ENCODE results near the gene ZDHHC3. TPM values are rescaled to one million over a fixed set of nuclear protein-coding genes. Genes with fewer than 3 reads are reported as not detected.
A peak's percentile ranks its signal among the peaks of the same experiment; 100 is the strongest.

Gene ZDHHC3
- total and polyA plus RNA-seq, 9 donors, result 28.6 to 81.2 (median 46.2) TPM

- TF ChIP-seq CTCF (IDR thresholded peaks at IDR 0.05), result peak in 1 of 3 donors; percentile 23
- TF ChIP-seq POLR2A (IDR thresholded peaks at IDR 0.05), result no peak
- Histone ChIP-seq H3K4me3 (no peak overlapping the region), H3K9me3 (no peaks in the 10 kb centered on the region), H3K27ac (no peak overlapping the region), H3K36me3 (no peaks in the 10 kb centered on the region), H3K27me3 (no peaks in the 10 kb centered on the region), H3K4me1 (ENCODE audit: insufficient read depth) (peaks cover 7% of the 10 kb centered on the region)
- no peak for DNase-seq
- intact Hi-C loops (cut with DNase I), result no loop called here
- 67 to 80% (median 76%) methylated on average over 7 of the region's 7 CpGs for WGBS, 3 donors
These were observed 16.8 kb upstream of the ZDHHC3 start for GRCh38 chr3:44992555-44993470.

- WGBS, 3 donors, result 89 to 94% (median 93%) methylated on average over 1 of the region's 1 CpG
- Histone ChIP-seq H3K36me3 (no peaks in the 10 kb centered on the region), H3K27ac (no peak overlapping the region), H3K27me3 (no peaks in the 10 kb centered on the region), H3K4me3 (no peak overlapping the region), H3K9me3 (no peaks in the 10 kb centered on the region), H3K4me1 (ENCODE audit: insufficient read depth) (peaks cover 9% of the 10 kb centered on the region)
- no peak for TF ChIP-seq EP300 (IDR thresholded peaks at IDR 0.05)
- no peak for TF ChIP-seq CTCF (IDR thresholded peaks at IDR 0.05)
- TF ChIP-seq POLR2A (IDR thresholded peaks at IDR 0.05), result no peak
- DNase-seq, result no peak
- intact Hi-C loops (cut with DNase I), result no loop called here
These were observed 15.4 kb upstream of the ZDHHC3 start for GRCh38 chr3:44991326-44991725.

- Histone ChIP-seq H3K27ac (no peak overlapping the region), H3K27me3 (no peaks in the 10 kb centered on the region), H3K4me3 (no peak overlapping the region), H3K36me3 (no peaks in the 10 kb centered on the region), H3K9me3 (no peaks in the 10 kb centered on the region), H3K4me1 (ENCODE audit: insufficient read depth) (peaks cover 6% of the 10 kb centered on the region)
- TF ChIP-seq CTCF (IDR thresholded peaks at IDR 0.05) (no peak), EP300 (IDR thresholded peaks at IDR 0.05) (no peak), POLR2A (IDR thresholded peaks at IDR 0.05) (no peak)
- WGBS, 3 donors, result 67 to 82% (median 80%) methylated on average over 1 of the region's 1 CpG
- intact Hi-C loops (cut with DNase I), result no loop called here
- DNase-seq, result no peak
These were observed 13.8 kb upstream of the ZDHHC3 start for GRCh38 chr3:44989636-44990373.

GRCh38 chr3:44989141-44989540, 13.2 kb upstream of the ZDHHC3 start:
- H3K27me3 ChIP-seq, result no peaks in the 10 kb centered on the region
- peaks cover 6% of the 10 kb centered on the region for H3K4me1 ChIP-seq (ENCODE audit: insufficient read depth)
- DNase-seq, result no peak
- H3K36me3 ChIP-seq, result no peaks in the 10 kb centered on the region
- 93 to 97% (median 93%) methylated on average over 8 of the region's 8 CpGs for WGBS, 3 donors
- H3K27ac ChIP-seq, result no peak overlapping the region
- H3K9me3 ChIP-seq, result no peaks in the 10 kb centered on the region
- intact Hi-C loops (cut with DNase I), result no loop called here
- TF ChIP-seq POLR2A (IDR thresholded peaks at IDR 0.05), result no peak
- TF ChIP-seq EP300 (IDR thresholded peaks at IDR 0.05), result no peak
- no peak for TF ChIP-seq CTCF (IDR thresholded peaks at IDR 0.05)
- no peak overlapping the region for H3K4me3 ChIP-seq
